GM21447 (cell line): ENCODE results near the gene RAB41.
"Not testable (repeated sequence)": the region's sequence is repeated elsewhere in the genome, so short reads cannot be mapped to it uniquely, and the experiment has no call there.

Source experiments
- ATAC-seq: cut with Tn5 transposase; IDR thresholded peaks from one replicate; pipeline ENCODE4 v1.9.1; 2021; ENCODE audit not compliant: unreplicated experiment

The RAB41 gene

GRCh38 chrX:70281951-70282350 lies at the start of gene RAB41:
RAB41 (plus strand) TSS chrX:70282172; CDS start chrX:70282218, 46 bp downstream.
- ATAC-seq = no peak

- no peak for ATAC-seq
These were observed 47.6 kb upstream of the RAB41 start, which contains the start of gene AWAT1 for GRCh38 chrX:70234355-70234754. AWAT1 (plus strand) TSS chrX:70234655; CDS start chrX:70234696, 41 bp downstream.

GRCh38 chrX:70240751-70241150 lies 41.2 kb upstream of the RAB41 start:
- ATAC-seq = no peak

- no peak for ATAC-seq
These were observed 40.5 kb upstream of the RAB41 start for GRCh38 chrX:70241501-70241900.

- not testable (repeated sequence) for ATAC-seq
These were observed 38.4 kb upstream of the RAB41 start for GRCh38 chrX:70243601-70244000.

GRCh38 chrX:70244881-70245280 lies 37.1 kb upstream of the RAB41 start:
- no peak for ATAC-seq

- ATAC-seq = no peak
These were observed 34.7 kb upstream of the RAB41 start for GRCh38 chrX:70247252-70247651.

GRCh38 chrX:70252491-70252890 lies 29.5 kb upstream of the RAB41 start:
- ATAC-seq = no peak

GRCh38 chrX:70253377-70254062 lies 28.5 kb upstream of the RAB41 start:
- ATAC-seq = no peak

- ATAC-seq = no peak
These were observed 27.9 kb upstream of the RAB41 start for GRCh38 chrX:70254063-70254400.

GRCh38 chrX:70254909-70255308 lies 27.1 kb upstream of the RAB41 start:
- ATAC-seq = no peak

GRCh38 chrX:70255452-70255851 lies 26.5 kb upstream of the RAB41 start:
- no peak for ATAC-seq

GRCh38 chrX:70257423-70258288 lies 24.3 kb upstream of the RAB41 start:
- ATAC-seq = no peak

GRCh38 chrX:70260104-70260503 lies 21.9 kb upstream of the RAB41 start, which contains the start of gene P2RY4:
P2RY4 (minus strand) TSS chrX:70260204; CDS start chrX:70259624, 580 bp downstream.
- no peak for ATAC-seq

- ATAC-seq = peak; percentile 70
These were observed 18.9 kb upstream of the RAB41 start for GRCh38 chrX:70262952-70263567.

- ATAC-seq = no peak
These were observed 17.2 kb upstream of the RAB41 start for GRCh38 chrX:70264784-70265183.

- no peak for ATAC-seq
These were observed 13.9 kb upstream of the RAB41 start, which contains the start of gene ARR3 for GRCh38 chrX:70268034-70268433. ARR3 (plus strand) TSS chrX:70268334; CDS start chrX:70269386, 1,052 bp downstream.

GRCh38 chrX:70274029-70274428 lies 7.9 kb upstream of the RAB41 start:
- ATAC-seq = not testable (repeated sequence)

GRCh38 chrX:70279081-70279480 lies 2.9 kb upstream of the RAB41 start:
- no peak for ATAC-seq

GRCh38 chrX:70280573-70280972 lies 1.4 kb upstream of the RAB41 start:
- ATAC-seq = no peak

GRCh38 chrX:70289168-70289792 lies 7.3 kb downstream of the RAB41 start:
- ATAC-seq = no peak
